ENCODE data around the gene CRYBB1.
A peak's percentile ranks its signal among the peaks of the same experiment; 100 is the strongest.

The CRYBB1 gene

DNA sequence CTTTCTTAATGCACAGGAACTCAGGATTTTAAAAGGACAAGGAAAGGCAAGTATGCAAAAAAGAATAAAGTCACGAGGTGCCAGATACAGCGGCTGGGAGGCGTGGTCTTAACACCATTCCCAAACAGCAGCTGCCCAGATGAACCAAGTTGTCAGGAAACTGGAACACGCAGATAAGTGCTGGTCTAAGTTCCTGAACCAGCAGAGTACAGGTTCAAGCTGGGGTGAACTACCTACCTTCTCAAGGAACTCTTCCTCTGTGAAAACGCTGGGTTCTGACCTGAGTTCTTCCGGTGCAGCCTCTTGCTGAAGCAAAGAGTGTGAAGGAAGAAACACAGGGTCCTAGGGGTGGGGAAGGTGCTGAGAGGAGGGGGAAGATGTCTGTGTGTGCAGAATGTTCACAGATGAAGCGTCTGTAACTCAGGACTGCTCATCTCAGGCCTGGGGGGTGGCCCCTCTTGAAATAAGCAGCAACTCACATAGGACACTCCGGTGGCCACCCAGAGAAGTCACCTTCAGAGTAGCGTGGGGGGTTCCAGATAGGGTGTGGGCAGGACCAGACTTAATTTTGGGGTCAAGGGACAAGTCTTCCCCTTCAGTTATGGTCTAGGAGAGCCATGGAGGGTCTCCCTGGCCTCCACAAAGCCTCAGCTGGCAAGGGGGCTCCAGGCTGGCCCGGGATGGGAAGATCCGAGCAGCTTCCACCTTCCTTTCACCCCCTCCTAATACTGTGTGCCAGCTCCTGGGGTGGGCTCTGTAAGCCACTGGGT, 31.1 kb downstream of the CRYBB1 start:
- no peak for DNase-seq (ENCODE audit: low spot score)
- TF ChIP-seq CTCF (IDR thresholded peaks at IDR 0.05): no peak
- H3K4me3 ChIP-seq: no peak overlapping the region
- H3K27ac ChIP-seq: peak overlapping the region in 1 of 2 donors; percentile 50

DNA sequence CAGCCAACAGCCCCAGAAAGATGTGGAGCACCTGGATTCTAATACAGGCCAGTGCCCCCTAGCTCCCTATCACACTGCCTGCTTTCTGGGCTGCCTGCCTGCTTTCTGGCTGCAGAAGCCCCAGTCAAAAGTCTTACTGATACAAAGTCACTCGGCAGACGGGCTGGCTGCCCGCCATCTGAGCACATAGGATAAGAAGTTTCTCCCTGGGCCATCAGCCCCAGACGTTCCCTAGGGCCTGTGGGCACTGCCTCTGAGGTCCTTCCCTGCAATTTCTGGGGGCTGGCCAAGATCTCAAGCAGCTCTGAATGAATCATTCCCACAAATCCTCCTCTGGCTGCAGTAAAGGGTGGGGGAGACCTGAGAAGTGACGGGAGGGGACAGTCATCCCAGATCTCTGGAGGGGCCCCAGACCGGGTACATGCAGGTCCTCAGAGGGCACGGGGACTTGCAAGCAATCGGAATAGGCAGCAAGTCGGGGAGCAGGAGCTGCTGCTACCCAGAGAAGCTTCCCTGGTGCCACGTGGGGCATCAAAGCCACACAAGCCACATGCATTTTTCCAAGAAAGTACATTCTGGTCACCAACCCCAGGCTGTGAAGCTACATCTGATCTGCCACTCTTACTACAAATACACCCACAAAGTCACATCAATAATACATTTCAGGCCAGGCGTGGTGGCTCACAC, 32.6 kb downstream of the CRYBB1 start:
- TF ChIP-seq CTCF (IDR thresholded peaks at IDR 0.05): no peak
- Histone ChIP-seq H3K4me3 (no peak overlapping the region), H3K27ac (peak overlapping the region in 1 of 2 donors; percentile 42)
- DNase-seq (ENCODE audit: low spot score): peak; percentile 79

- no peak for TF ChIP-seq CTCF (IDR thresholded peaks at IDR 0.05)
- no peak overlapping the region for H3K27ac ChIP-seq
- DNase-seq (ENCODE audit: low spot score): no peak
- H3K4me3 ChIP-seq: no peak overlapping the region
Measured at GRCh38 chr22:26584010-26584409, 33.8 kb downstream of the CRYBB1 start.

DNA sequence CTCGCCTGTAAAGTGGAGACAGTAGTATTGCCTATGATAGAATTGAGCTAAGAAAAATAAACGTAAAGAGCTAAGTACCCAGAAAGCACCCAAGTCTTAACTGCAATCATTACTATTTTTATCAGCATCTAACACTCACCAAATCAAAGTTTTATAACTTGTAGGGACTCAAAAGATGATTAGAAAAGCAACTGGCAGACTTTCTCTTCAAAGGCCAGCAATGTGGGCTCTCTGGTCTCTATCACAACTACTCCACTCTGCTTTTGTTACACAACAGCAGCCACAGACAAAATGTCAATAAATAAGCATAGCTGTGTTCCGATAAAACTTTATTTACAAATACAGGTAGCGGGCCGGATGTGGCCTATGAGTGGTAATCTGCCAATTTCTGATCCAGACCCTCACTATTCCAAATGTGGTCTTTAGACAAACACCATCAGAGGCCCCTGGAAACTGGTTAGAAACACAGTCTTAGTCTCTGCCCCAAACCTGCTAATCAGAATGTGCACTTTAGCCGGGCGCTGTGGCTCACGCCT, 36.1 kb downstream of the CRYBB1 start:
- DNase-seq (ENCODE audit: low spot score): no peak
- no peak overlapping the region for H3K4me3 ChIP-seq
- TF ChIP-seq CTCF (IDR thresholded peaks at IDR 0.05): no peak
- no peak overlapping the region for H3K27ac ChIP-seq

- DNase-seq (ENCODE audit: low spot score): no peak
- no peak for TF ChIP-seq CTCF (IDR thresholded peaks at IDR 0.05)
- no peak overlapping the region for H3K4me3 ChIP-seq
- H3K27ac ChIP-seq: no peak overlapping the region
Measured at GRCh38 chr22:26581026-26581425, 36.8 kb downstream of the CRYBB1 start.

DNA sequence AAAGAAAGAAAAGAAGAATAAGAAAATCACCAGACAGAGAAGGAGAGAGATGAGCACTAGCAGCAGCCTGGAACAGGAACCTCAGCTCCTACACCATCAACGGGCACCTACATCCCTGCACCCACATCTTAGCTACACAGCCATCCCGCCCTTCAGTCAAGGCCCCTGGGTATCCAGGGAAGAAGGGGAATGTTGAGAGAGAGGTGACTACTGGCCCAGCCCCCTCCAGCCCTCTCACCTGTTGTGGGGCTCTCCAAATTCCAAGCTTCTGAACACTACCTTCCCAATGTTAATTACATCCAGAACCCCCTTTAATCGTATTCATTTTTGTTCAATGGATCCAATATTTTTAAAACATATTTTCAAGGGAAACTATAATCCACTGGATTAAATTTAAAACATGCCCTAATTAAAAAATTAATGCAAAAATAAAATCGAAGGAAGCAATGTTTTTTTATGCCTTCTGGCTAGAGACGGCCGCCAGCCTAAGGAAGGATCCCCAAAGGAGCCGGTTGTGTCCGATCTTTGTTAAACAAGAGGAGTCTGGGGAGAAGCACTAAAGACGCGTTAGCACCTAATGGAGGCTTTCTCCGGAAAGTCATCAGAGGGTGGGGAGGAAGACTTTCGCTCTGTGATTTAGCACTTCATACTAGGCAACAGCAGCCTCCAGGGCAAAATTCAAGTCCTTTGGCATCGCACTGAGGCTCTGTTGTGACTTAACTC, 37.4 kb downstream of the CRYBB1 start:
- DNase-seq (ENCODE audit: low spot score): no peak
- no peak for TF ChIP-seq CTCF (IDR thresholded peaks at IDR 0.05)
- H3K27ac ChIP-seq: no peak overlapping the region
- no peak overlapping the region for H3K4me3 ChIP-seq
